ENCODE measurements around the gene GGACT.
"Not testable (repeated sequence)": the region's sequence is repeated elsewhere in the genome, so short reads cannot be mapped to it uniquely, and the experiment has no call there.

Gene GGACT

DNA sequence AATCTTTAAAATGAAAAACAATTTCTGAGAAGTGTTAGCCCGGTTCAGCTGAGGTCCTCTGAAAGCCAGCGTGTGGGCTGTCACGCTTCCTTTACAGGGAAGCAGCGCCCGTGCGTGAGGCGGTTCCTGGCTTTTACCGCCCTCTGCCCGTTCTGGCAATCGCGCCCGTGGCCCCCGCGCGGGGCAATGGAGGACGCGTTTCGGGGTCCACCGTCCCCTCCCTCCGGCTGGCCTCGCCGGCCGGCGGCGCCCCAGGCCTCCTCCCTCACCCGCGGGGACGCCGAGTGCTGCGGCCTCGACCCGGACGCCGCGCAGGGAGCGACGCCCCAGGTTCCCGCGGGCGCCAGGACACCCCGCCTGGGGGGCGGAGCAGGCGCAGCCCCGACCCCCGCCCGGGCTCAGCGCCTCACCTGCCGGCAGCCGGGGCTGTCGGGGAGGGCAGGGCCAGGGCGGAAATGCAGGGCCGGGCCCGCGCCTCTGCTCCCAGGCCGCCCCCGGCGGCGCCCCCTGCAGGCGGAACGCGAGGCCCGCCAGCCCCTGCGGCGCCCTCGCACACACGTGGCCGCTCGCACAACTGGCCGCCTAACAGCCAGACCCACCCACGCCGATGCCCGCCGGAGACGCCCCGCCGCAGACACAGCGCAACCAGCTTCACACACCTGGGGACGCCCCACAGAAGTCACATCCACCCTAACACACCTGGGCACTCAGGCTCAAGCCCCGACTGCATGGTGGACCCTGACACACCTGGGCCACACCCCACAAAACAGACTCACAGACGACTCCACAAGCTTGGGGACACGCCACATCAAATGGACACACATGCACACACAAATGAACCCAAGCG is at the start of gene GGACT:
GGACT (minus strand) TSS at position 459 of the 847 bp plus-strand sequence. CDS start 56,198 bp downstream, outside the sequence.
- DNase-seq (ENCODE audit: low read depth): peak; percentile 87

DNA sequence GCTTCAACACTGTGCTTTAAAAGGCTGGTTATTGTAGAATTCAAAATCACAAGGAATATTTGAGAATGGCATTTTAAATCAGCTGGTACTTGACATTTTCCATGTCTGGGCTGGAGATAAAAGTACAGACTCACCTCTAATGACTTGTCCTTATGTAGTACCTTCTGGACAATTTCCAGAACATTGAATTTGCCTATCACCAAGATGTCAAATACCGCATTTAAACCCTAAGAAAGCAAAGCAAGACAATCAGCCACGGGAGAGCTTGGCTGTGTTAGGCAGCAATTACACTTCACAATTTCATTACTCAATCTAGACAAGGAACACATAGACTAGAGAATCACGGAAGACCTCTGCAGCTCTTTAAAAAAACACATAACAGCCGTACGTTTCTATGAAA is 49.2 kb upstream of the GGACT start:
- no peak for DNase-seq (ENCODE audit: low read depth)

DNA sequence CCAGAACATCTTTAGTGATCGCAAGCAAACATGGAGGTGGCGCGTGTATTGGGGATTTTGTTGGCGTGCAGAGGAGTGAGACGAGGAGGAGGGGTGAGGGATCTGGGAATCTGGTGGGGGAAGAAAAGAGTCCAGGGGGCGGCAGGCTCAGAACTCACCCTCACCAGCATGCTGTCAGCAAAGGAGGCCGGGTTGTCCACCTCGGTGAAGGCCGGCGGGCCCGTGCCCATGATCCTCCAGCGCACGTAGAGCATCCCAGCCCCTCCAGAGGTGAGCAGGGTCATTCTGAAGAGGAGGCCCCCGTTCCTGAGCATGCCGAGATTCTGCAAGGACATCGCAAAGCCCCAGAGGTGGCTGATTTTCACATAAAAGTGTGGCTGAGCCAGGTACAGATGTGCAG is 48.8 kb upstream of the GGACT start:
- DNase-seq (ENCODE audit: low read depth): no peak

- DNase-seq (ENCODE audit: low read depth): no peak
These were observed 47.9 kb upstream of the GGACT start for GRCh38 chr13:100636441-100636840.

GRCh38 chr13:100636004-100636403 is 47.4 kb upstream of the GGACT start:
- no peak for DNase-seq (ENCODE audit: low read depth)

DNA sequence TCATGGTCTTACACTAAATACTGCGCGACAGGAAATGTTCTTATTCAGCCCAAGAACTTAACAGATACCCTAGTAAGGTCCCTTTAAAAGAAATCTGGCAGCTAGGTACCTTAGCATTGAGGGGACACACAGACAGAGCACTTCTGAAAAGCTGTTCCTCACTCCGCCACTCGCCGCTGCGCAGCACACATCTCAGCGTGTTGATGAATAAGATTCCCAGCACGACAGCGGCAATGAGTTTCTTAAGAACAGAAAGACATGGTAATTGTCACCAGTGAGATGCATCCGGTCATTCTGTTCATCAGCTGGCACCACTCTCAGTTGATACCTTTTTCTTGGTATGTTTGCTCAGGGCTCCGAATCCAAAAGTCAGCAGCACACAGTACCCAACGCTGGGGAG is 46.1 kb upstream of the GGACT start:
- no peak for DNase-seq (ENCODE audit: low read depth)

- DNase-seq (ENCODE audit: low read depth): no peak
These were observed 44.9 kb upstream of the GGACT start for GRCh38 chr13:100633461-100633860.

GRCh38 chr13:100630555-100630954 is 42.0 kb upstream of the GGACT start:
- no peak for DNase-seq (ENCODE audit: low read depth)

GRCh38 chr13:100627120-100627519 is 38.5 kb upstream of the GGACT start:
- no peak for DNase-seq (ENCODE audit: low read depth)

DNA sequence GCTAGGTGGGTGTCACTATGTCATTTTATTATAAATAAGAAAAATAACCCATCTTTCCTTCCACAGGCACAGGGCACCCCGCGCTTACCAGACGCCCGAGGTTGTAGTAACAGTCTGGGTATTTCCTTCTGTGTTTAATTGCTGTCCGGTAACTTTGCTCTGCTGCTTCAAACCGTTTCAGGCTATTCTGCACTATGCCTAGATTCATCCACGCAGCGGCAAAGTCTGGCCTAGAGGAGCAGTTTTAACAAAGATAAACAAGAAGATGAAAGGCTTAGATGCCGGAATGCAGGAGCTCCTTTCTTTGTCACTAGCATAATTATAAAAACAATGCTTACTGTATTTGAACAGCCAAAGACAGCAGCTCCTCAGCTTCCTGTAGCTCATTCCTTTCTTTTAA is 36.9 kb upstream of the GGACT start:
- no peak for DNase-seq (ENCODE audit: low read depth)

GRCh38 chr13:100620792-100621191 is 32.2 kb upstream of the GGACT start:
- no peak for DNase-seq (ENCODE audit: low read depth)

GRCh38 chr13:100619940-100620339 is 31.4 kb upstream of the GGACT start:
- DNase-seq (ENCODE audit: low read depth): no peak

DNA sequence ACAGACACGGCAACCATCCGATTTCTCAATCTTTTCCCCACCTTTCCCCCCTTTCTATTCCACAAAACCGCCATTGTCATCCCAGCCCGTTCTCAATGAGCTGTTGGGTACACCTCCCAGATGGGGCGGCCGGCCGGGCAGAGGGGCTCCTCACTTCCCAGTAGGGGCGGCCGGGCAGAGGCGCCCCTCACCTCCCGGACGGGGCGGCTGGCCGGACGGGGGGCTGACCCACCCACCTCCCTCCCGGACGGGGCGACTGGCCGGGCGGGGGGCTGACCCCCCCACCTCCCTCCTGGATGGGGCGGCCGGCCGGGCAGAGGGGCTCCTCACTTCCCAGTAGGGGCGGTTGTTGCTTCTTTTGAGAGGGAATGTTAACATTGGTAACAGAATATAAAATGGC is 30.3 kb upstream of the GGACT start:
- not testable (repeated sequence) for DNase-seq (ENCODE audit: low read depth)

DNA sequence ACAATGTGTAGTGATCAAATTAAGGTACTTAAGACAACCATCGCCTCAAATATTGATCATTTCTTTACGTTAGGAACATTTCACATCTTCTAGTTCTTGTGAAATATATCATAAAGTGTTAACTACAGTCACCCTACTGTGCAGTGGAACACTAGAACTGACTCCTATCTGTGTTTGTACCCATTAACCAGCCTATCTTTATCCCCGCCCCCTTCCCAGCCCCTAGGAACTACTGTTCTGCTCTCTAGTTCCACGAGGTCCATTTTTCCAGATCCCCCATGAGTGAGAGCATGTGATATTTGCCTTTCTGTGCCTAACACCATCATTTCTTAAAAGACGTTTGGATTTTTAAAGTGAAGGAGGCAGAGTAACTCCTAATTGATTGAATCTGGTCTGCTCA is 24.4 kb upstream of the GGACT start:
- no peak for DNase-seq (ENCODE audit: low read depth)

DNA sequence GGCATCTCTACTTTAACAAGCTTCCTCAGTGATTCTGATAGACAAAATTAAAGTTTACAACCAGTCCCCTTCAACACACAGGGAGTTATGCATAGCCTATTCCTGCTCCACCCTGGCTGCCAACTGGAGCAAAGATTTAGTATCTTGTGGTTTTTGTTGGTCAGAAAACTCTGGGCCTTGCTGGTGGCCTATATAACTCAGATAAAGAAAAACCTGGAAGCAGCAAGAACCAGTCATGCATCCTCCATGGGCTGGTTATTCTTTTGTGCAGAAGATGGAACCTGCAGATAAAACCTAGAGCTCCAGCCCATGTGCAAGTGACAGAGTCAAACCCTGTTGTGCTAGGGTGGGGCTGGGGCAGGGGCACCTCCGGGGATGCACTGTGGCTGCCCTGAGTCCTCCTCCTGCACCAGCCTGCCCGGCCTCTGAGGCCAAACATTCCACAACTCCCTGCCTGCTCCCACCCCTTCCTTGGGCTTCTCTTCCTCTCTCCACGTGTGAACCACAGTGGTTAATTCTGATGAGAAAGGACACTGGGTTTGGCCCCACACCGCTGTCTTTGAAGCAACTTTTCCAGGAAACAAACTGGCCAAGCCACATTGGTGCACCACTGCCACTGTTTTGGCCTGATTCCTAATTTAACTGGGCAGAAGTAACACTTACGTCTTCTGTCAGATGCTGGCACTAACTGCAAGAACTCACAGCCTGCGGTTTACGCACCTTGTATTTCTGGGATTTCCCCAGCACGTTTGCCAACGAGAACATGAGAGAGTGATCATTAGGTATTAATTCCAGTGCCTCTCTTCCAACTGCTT is 23.3 kb upstream of the GGACT start:
- DNase-seq (ENCODE audit: low read depth): no peak

DNA sequence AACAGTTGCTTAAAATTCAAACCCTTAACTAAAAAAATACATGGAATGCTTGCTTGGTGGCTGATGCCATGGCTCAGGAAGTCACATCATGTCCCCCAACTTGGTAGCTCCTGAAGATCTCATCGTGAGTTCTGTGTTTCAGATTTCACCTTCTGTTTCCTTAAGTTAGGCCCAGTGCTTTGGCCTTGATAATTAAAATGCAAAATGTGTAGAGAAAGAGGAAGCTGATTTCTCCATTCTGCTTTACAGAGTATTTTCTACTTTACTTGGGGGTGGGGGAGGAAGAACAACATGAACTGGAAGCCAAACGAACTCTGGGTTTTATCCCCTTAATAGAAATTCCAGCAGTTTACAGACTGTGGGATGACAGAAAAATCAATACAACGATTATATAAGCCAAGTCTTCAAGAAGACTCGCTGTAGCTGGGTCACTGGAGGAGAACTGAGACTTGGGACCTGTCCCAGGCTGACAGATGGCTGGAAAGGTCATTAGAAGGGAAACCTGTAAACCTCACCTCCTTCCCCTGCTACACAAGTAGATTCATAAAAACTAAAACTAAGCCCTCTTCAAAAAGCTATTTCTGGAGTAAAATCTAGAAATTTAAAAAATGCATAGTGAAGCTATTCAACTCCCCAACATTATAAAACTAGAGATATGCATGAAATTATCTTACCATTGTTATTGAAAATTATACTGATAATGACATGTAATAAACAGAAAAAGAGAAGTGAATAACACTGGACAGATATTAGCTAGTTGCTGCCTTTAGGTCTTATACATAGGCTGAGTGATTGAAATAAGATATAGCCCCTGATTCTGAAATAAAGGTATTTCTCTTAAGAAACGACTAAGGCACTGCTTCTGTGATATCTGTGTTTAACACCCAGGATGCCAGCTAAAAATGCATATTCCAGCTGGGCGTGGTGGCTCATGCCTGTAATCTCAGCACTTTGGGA is 22.1 kb upstream of the GGACT start:
- DNase-seq (ENCODE audit: low read depth): no peak

GRCh38 chr13:100608906-100609305 is 20.3 kb upstream of the GGACT start:
- DNase-seq (ENCODE audit: low read depth): no peak

DNA sequence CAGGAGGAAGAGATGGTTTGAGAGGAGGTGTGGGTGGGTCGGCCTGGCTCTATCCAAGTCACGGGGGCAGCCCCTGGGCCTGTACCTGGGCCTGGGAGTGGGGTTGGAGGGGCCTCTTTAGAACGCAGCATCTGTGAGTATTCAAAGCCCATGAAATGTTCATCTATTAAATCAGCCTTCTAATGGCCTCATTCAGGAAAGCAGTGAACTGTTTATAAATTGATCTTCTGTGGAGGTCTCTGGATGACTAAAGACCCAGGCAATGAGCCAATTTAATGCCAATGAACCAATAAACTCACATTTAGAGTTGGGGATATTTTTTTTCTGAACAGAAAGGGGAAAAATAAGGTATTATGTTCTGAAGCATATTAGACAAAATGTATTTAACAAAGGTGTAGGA is 19.9 kb upstream of the GGACT start:
- DNase-seq (ENCODE audit: low read depth): no peak

DNA sequence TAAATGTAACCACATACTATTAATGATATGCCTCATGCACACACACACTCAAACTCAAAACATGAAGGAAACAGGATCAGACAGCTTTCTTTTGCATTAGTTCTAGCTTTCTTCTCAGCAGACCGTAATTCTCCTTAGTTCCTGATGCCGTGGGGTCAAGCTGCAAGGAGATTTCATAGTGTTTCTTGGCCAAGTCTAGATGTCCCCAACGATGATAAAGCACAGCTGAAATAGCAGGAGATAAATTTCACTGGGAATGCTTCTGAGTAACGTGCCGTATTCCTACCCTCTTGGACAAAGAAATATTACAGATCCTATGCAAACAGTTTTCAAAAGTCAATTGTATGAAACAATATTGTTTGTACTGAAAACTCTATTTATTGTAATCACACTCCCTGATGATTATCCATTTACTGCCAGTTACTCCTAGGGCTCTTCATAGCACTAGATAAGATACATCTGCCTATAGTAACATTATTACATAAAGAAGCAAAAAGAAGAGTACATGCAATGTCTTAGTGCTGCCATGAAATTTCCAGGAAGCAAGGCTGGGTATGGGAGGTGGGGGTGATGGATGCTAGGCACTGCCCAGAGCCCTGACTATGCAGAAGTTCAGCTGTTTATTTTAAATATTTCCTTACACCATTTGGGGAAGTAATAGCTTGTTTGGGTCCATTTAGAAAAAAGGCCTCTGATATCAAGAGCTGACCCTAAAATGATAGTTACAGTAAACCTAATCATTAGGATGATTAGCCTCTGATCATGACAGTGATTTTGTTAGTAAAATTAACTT is 16.5 kb upstream of the GGACT start:
- DNase-seq (ENCODE audit: low read depth): no peak

GRCh38 chr13:100602493-100603111 is 14.0 kb upstream of the GGACT start:
- DNase-seq (ENCODE audit: low read depth): no peak

DNA sequence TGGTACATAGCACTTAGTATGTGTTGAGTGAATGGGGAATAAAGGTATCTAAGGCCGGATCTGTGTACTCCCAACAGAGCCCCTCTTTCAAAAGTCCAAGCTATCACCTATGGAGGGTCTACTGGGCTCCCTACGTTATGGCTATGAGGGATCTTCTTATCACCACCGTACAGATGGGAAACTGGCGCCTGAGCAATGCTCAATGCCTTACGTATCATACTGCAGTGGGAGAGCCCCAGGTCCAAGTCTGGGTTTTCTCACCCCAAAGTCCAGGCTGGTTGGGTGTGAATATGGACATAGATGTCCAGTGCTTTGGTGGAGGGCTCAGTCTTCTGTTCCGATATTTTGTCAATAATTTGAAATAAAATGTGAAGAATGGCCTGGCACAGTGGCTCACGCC is 13.1 kb upstream of the GGACT start:
- no peak for DNase-seq (ENCODE audit: low read depth)

Measured in activated T-cell treated with anti-CD3 and anti-CD28 coated beads for 48 hours (primary cell).